Activated naive CD4-positive, alpha-beta T cell treated with anti-CD3 and anti-CD28 coated beads, Interleukin-2, amount 10 ng/mL, durations not matched to agents 7 days and 5 days (primary cell): ENCODE measurements around the gene SYNDIG1.

Experiments
- CTCF ChIA-PET: fragments of 350-600 bp; sonication (Branson Sonifier 250); formaldehyde crosslinking; loops from one replicate; lab custom pipeline; 2021; ENCODE audit warnings: antibody characterized with exemption; lab: Charles Lee
- DNase-seq: peaks from one replicate; pipeline ENCODE4 v3.0.0-alpha.2; 2020
- H3K27ac Mint-ChIP-seq: one replicate; pipeline ENCODE4 v1.8.0; 2021; ENCODE audit warnings: mild to moderate bottlenecking, moderate library complexity, mixed read lengths
- H3K27me3 Mint-ChIP-seq: one replicate; pipeline ENCODE4 v1.8.0; 2021; ENCODE audit warnings: mild to moderate bottlenecking, mixed read lengths
- H3K36me3 Mint-ChIP-seq: one replicate; pipeline ENCODE4 v1.8.0; 2021; ENCODE audit warnings: mixed read lengths
- H3K4me1 Mint-ChIP-seq: one replicate; pipeline ENCODE4 v1.8.0; 2021; ENCODE audit warnings: mixed read lengths
- H3K4me3 Mint-ChIP-seq: one replicate; pipeline ENCODE4 v1.8.0; 2021; ENCODE audit warnings: mild to moderate bottlenecking, moderate library complexity, mixed read lengths
- H3K9me3 Mint-ChIP-seq: one replicate; pipeline ENCODE4 v1.8.0; 2021; ENCODE audit warnings: mixed read lengths

Gene SYNDIG1

GRCh38 chr20:24439737-24440387, 29.6 kb upstream of the SYNDIG1 start:
- CTCF ChIA-PET = no interaction called here
- Mint-ChIP-seq H3K27ac (no peak overlapping the region), H3K9me3 (no peaks in the 10 kb centered on the region), H3K4me1 (no peaks in the 10 kb centered on the region), H3K36me3 (no peaks in the 10 kb centered on the region), H3K4me3 (no peak overlapping the region), H3K27me3 (peaks cover 9% of the 10 kb centered on the region)
- DNase-seq = no peak

- H3K36me3 Mint-ChIP-seq = no peaks in the 10 kb centered on the region
- CTCF ChIA-PET = no interaction called here
- H3K27me3 Mint-ChIP-seq = peaks cover 16% of the 10 kb centered on the region
- no peak for DNase-seq
- H3K9me3 Mint-ChIP-seq = no peaks in the 10 kb centered on the region
- no peak overlapping the region for H3K4me3 Mint-ChIP-seq
- H3K4me1 Mint-ChIP-seq = no peaks in the 10 kb centered on the region
- H3K27ac Mint-ChIP-seq = no peak overlapping the region
These were observed 27.8 kb upstream of the SYNDIG1 start for GRCh38 chr20:24441661-24442060.

- no peak for DNase-seq
- no peaks in the 10 kb centered on the region for H3K9me3 Mint-ChIP-seq
- peaks cover 1% of the 10 kb centered on the region for H3K4me1 Mint-ChIP-seq
- CTCF ChIA-PET = no interaction called here
- no peak overlapping the region for H3K27ac Mint-ChIP-seq
- no peak overlapping the region for H3K4me3 Mint-ChIP-seq
- H3K27me3 Mint-ChIP-seq = peaks cover 16% of the 10 kb centered on the region
- H3K36me3 Mint-ChIP-seq = no peaks in the 10 kb centered on the region
These were observed 26.5 kb upstream of the SYNDIG1 start for GRCh38 chr20:24442909-24443308.

GRCh38 chr20:24443436-24443835, 26.0 kb upstream of the SYNDIG1 start:
- Mint-ChIP-seq H3K36me3 (no peaks in the 10 kb centered on the region), H3K4me1 (peaks cover 4% of the 10 kb centered on the region), H3K9me3 (no peaks in the 10 kb centered on the region), H3K27ac (no peak overlapping the region), H3K4me3 (no peak overlapping the region), H3K27me3 (peaks cover 16% of the 10 kb centered on the region)
- DNase-seq = no peak
- CTCF ChIA-PET = no interaction called here

- Mint-ChIP-seq H3K36me3 (no peaks in the 10 kb centered on the region), H3K27me3 (peaks cover 16% of the 10 kb centered on the region), H3K27ac (no peak overlapping the region), H3K4me1 (peaks cover 6% of the 10 kb centered on the region), H3K4me3 (no peak overlapping the region), H3K9me3 (no peaks in the 10 kb centered on the region)
- no peak for DNase-seq
- CTCF ChIA-PET = interaction anchor here (0.9 kb wide), 1 partner anchor 10 kb away, joined by 3 read pairs; no protein-coding TSS in a partner anchor
These were observed 24.8 kb upstream of the SYNDIG1 start for GRCh38 chr20:24444526-24445190.

- Mint-ChIP-seq H3K27me3 (peaks cover 12% of the 10 kb centered on the region), H3K9me3 (no peaks in the 10 kb centered on the region), H3K4me1 (peaks cover 6% of the 10 kb centered on the region), H3K27ac (no peak overlapping the region), H3K4me3 (no peak overlapping the region), H3K36me3 (no peaks in the 10 kb centered on the region)
- no peak for DNase-seq
- CTCF ChIA-PET = no interaction called here
These were observed 23.8 kb upstream of the SYNDIG1 start for GRCh38 chr20:24445510-24446170.

GRCh38 chr20:24446811-24447210, 22.6 kb upstream of the SYNDIG1 start:
- H3K27ac Mint-ChIP-seq = no peak overlapping the region
- no peaks in the 10 kb centered on the region for H3K36me3 Mint-ChIP-seq
- H3K4me3 Mint-ChIP-seq = no peak overlapping the region
- peaks cover 6% of the 10 kb centered on the region for H3K4me1 Mint-ChIP-seq
- CTCF ChIA-PET = no interaction called here
- no peak for DNase-seq
- H3K9me3 Mint-ChIP-seq = no peaks in the 10 kb centered on the region
- peaks cover 12% of the 10 kb centered on the region for H3K27me3 Mint-ChIP-seq

- no peaks in the 10 kb centered on the region for H3K36me3 Mint-ChIP-seq
- peak; percentile 40 for DNase-seq
- H3K27me3 Mint-ChIP-seq = peaks cover 7% of the 10 kb centered on the region
- CTCF ChIA-PET = interaction anchor here (0.6 kb wide), 1 partner anchor 283 kb away, joined by 3 read pairs; no protein-coding TSS in a partner anchor
- H3K4me1 Mint-ChIP-seq = peaks cover 6% of the 10 kb centered on the region
- no peak overlapping the region for H3K4me3 Mint-ChIP-seq
- H3K27ac Mint-ChIP-seq = no peak overlapping the region
- H3K9me3 Mint-ChIP-seq = no peaks in the 10 kb centered on the region
These were observed 21.3 kb upstream of the SYNDIG1 start for GRCh38 chr20:24448170-24448569.

GRCh38 chr20:24449026-24449720, 20.3 kb upstream of the SYNDIG1 start:
- CTCF ChIA-PET = interaction anchor here (0.6 kb wide), 1 partner anchor 284 kb away, joined by 3 read pairs; no protein-coding TSS in a partner anchor
- Mint-ChIP-seq H3K36me3 (no peaks in the 10 kb centered on the region), H3K27me3 (peaks cover 7% of the 10 kb centered on the region), H3K9me3 (no peaks in the 10 kb centered on the region), H3K4me3 (no peak overlapping the region), H3K27ac (no peak overlapping the region), H3K4me1 (peaks cover 12% of the 10 kb centered on the region)
- DNase-seq = no peak

- Mint-ChIP-seq H3K4me1 (peaks cover 14% of the 10 kb centered on the region), H3K36me3 (no peaks in the 10 kb centered on the region), H3K27me3 (peaks cover 9% of the 10 kb centered on the region), H3K9me3 (no peaks in the 10 kb centered on the region), H3K27ac (no peak overlapping the region), H3K4me3 (no peak overlapping the region)
- DNase-seq = no peak
- CTCF ChIA-PET = no interaction called here
These were observed 19.3 kb upstream of the SYNDIG1 start for GRCh38 chr20:24450177-24450576.

GRCh38 chr20:24450624-24451376, 18.6 kb upstream of the SYNDIG1 start:
- Mint-ChIP-seq H3K4me1 (peaks cover 15% of the 10 kb centered on the region), H3K36me3 (no peaks in the 10 kb centered on the region), H3K9me3 (no peaks in the 10 kb centered on the region), H3K27ac (no peak overlapping the region), H3K27me3 (peaks cover 4% of the 10 kb centered on the region), H3K4me3 (no peak overlapping the region)
- DNase-seq = no peak
- CTCF ChIA-PET = no interaction called here

- no peak for DNase-seq
- Mint-ChIP-seq H3K36me3 (no peaks in the 10 kb centered on the region), H3K4me3 (no peak overlapping the region), H3K9me3 (no peaks in the 10 kb centered on the region), H3K27ac (no peak overlapping the region), H3K27me3 (peaks cover 7% of the 10 kb centered on the region), H3K4me1 (peaks cover 15% of the 10 kb centered on the region)
- CTCF ChIA-PET = no interaction called here
These were observed 18.0 kb upstream of the SYNDIG1 start for GRCh38 chr20:24451428-24451827.

- no peak for DNase-seq
- Mint-ChIP-seq H3K4me3 (no peak overlapping the region), H3K4me1 (peaks cover 15% of the 10 kb centered on the region)
These were observed 17.4 kb upstream of the SYNDIG1 start for GRCh38 chr20:24452016-24452415.

More at GRCh38 chr20:24452016-24452415, 17.4 kb upstream of the SYNDIG1 start:
- Mint-ChIP-seq H3K36me3 (no peaks in the 10 kb centered on the region), H3K27ac (no peak overlapping the region), H3K27me3 (peaks cover 13% of the 10 kb centered on the region), H3K9me3 (no peaks in the 10 kb centered on the region)
- CTCF ChIA-PET = no interaction called here
